GM12891 (cell line): Measurements from ENCODE around the gene AHNAK.
"Not testable (repeated sequence)": the region's sequence is repeated elsewhere in the genome, so short reads cannot be mapped to it uniquely, and the experiment has no call there.

Experiments
- DNase-seq: peaks from one replicate; pipeline ENCODE4 v3.0.0; 2011; ENCODE audit warnings: low spot score; ENCODE audit not compliant: insufficient read length
- FAIRE-seq: peaks from 2 replicates; lab custom pipeline; 2011; peaks lifted over from hg19 to GRCh38; lab: Jason Lieb, UNC
- PAX5 ChIP-seq: IDR thresholded peaks from 2 replicates; pipeline ENCODE4 v1.6.1; 2011; ENCODE audit warnings: low read length, moderate library complexity, mild to moderate bottlenecking; ENCODE audit not compliant: insufficient read depth, severe bottlenecking
- POLR2A ChIP-seq: IDR thresholded peaks from 2 replicates; pipeline ENCODE4 v1.6.1; 2011; ENCODE audit warnings: low read depth, low read length, control low read depth
- POLR2AphosphoS5 ChIP-seq: IDR thresholded peaks from 2 replicates; pipeline ENCODE4 v1.6.1; 2011; ENCODE audit warnings: low read depth, low read length, control low read depth
- POU2F2 ChIP-seq: IDR thresholded peaks from 2 replicates; pipeline ENCODE4 v1.6.1; 2011; ENCODE audit warnings: low read depth, mild to moderate bottlenecking, control low read depth, low read length, moderate library complexity
- SPI1 ChIP-seq: IDR thresholded peaks from 2 replicates; pipeline ENCODE4 v1.6.1; 2011; ENCODE audit warnings: low read depth, low read length, control low read depth
- TAF1 ChIP-seq: IDR thresholded peaks from 2 replicates; pipeline ENCODE4 v1.6.1; 2011; ENCODE audit warnings: low read depth, low read length, control low read depth

AHNAK gene

DNA sequence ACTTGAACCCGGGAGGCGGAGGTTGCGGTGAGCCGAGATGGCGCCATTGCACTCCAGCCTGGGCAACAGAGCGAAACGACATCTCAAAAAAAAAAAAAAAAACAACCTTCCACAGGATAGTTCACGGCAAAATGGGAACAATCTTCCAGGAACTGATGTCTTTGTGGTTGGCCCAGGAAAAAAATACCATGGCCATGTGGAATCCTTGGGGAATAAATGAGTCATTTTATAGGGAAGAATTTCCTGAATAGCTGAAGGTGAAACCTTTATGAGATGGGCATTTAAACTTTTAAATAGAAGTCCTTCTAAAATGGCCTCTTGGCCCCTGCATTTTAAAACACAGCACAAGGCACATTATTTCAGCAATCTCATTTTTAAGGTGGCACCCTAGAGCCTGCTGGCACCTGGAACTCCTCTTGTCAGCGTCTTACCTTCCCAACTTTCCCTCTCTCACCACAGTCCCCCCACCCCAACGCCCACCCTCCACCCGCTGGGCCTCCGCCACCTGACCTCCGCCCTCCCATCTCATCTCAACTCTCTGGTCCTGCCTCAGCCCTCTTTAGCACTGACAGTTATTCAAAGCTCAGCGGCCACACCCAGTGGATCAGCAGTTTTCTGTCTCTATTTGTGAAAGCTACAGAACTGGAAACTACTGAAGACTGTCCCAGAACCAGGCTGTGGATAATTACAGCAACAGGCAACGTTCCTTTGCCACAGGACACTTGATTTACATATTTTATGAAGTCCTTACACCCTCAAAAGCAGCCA lies 84.7 kb downstream of the AHNAK start:
- no peak for DNase-seq
- peak; percentile 56 for FAIRE-seq
- TF ChIP-seq POLR2AphosphoS5: no peak
- no peak for TF ChIP-seq POLR2A
- no peak for TF ChIP-seq POU2F2
- no peak for TF ChIP-seq PAX5
- no peak for TF ChIP-seq TAF1
- TF ChIP-seq SPI1: no peak

DNA sequence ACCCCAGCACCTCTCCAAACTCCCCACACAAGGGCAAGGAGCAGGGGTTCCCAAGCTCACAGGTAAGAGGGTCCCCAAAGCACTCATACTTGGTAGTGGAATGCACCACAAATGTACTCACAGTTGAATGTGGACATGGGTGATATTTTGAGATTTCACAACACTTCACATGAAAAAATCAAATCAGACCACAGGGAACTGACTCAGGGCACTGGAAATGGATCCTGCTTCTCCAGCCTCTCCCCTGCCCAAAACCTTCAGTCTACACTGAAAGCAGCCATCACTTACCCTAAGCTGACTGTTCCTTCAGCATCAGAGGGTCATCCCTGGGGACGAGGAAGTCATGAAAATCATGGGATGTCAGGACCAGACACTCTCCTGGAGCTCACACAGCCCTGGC lies 87.5 kb downstream of the AHNAK start:
- no peak for TF ChIP-seq TAF1
- TF ChIP-seq SPI1: no peak
- TF ChIP-seq POU2F2: no peak
- no peak for TF ChIP-seq PAX5
- no peak for TF ChIP-seq POLR2AphosphoS5
- TF ChIP-seq POLR2A: no peak
- DNase-seq (no peak), FAIRE-seq (no peak)

DNA sequence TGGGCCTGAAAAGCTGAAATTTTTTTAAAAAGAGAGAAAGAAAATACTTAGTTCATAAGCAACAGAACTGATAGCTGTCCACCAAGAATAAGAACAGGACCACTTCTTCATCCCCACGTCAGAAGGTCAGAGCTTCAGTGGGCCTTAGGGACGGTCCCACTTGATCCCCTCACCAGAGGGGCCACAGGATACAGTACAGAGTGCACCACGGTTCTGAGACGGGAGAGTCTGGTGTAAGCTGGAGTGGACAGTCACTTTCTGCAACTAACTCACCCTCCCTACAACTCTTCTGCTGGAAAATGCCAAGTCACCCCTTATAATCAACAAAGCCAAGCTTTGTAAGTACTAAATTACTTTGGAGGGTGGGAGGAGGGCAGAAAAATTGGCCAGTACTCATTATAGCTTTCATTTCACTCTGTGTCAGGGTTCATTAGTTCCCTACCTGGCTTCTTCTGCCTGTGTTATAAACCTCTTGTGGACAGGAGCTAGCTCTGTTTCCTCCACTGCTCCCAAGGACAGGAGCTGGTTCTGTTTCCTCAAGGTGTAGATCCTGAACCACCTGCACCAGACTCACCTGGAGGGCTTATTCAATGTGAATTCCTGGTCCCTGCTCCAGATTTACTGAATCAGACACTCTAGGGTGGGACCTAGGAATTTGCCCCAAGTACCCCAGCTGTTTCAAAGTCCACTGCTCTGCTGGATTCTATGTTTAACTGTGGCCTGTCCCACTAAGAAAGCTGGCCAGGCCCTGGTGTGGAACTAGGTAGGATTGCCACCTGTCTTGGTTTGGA lies 88.2 kb downstream of the AHNAK start:
- no peak for DNase-seq
- no peak for FAIRE-seq
- TF ChIP-seq PAX5 (no peak), POLR2A (no peak), TAF1 (no peak)

DNA sequence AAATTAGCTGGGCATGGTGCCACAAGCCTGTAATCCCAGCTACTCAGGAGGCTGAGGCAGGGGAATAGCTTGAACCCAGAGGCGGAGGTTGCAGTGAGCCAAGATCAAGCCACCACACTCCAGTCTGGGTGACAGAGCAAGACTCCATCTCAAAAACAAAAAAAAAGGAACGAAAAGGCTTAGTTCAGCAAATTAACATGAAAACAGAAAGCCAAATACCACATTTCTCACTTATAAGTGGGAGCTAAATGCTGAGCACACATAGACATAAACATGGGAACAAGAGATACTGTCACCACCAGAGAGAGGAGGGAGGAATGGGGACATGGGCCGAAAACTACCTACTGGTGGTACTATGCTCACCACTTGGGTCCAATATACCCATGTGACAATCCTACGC lies 89.1 kb downstream of the AHNAK start:
- no peak for TF ChIP-seq TAF1
- no peak for TF ChIP-seq SPI1
- no peak for TF ChIP-seq POLR2A
- no peak for FAIRE-seq
- no peak for DNase-seq

DNA sequence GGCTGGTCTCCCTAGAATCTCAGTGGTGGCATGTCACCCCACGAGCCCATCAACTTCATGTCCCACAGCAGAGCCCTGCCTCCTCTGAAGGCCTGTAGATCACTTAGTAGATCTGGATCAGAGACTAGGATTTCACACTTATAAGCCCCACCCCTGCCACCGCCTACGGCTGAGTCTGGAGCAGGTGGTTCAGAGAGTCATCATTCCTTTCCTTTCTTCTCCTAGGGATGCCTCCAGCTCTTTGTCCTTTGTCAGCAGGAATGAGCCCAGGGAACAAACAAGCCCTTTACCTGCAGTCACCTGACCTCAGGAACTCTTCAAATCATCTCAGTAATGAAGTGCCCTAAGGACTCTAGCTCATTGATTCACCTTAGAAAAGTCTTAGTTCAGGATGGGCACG lies 90.0 kb downstream of the AHNAK start:
- no peak for DNase-seq
- TF ChIP-seq POLR2A: no peak
- no peak for TF ChIP-seq POLR2AphosphoS5
- no peak for TF ChIP-seq SPI1
- TF ChIP-seq TAF1: no peak
- TF ChIP-seq POU2F2: no peak
- no peak for TF ChIP-seq PAX5

DNA sequence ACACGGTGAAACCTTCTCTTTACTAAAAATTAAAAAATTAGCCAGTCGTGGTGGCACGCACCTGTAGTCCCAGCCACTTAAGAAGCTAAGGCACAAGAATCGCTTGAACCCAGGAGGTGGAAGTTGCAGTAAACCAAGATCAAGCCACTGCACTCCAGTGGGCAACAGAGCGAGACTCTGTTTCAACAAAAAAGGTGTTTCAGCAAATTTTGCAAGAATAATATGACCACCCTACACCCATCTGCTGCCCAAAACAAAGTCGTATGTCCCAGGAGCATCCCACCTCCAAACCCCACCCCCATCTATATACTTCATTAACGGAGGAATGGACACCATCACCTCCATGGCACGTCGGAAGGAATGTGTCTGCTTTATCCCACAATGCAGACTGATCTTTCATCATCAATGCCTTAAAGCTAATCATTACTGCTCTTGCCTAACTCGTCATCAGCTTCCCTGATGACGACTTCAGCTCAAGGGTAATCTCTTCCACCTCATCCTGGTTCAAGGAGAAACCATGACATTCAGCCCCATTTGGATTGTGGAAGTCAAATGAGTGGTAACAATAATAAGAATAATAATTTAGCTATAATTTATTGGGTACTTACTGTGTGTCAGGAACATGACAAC lies 93.7 kb downstream of the AHNAK start:
- DNase-seq: no peak
- TF ChIP-seq POLR2A: no peak
- TF ChIP-seq POLR2AphosphoS5: no peak
- TF ChIP-seq SPI1: no peak
- no peak for TF ChIP-seq TAF1
- TF ChIP-seq POU2F2: no peak
- no peak for TF ChIP-seq PAX5
- FAIRE-seq: no peak

More for the DNA sequence above, 90.0 kb downstream of the AHNAK start:
- FAIRE-seq: no peak

DNA sequence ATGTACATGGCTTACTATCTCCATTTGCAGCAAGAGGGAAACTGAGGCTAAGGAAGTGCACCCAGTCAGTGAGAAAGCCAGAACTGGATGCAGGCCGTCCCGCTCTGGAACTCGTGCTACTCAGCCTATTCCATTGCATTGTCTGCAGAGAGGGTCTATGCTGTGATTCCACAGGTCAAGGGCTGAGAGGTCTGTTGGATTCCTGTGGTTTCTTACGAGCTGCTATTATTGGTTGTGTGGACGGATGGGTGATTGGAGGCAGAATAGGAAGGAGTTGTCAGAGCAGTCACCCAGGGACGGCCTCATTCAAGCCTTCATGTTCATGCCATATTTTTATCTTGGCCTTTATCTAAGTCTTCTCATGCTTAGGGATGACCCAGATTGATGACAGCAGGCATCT lies 94.3 kb downstream of the AHNAK start:
- DNase-seq: no peak
- no peak for FAIRE-seq
- no peak for TF ChIP-seq POU2F2
- no peak for TF ChIP-seq PAX5
- no peak for TF ChIP-seq SPI1
- no peak for TF ChIP-seq POLR2A

DNA sequence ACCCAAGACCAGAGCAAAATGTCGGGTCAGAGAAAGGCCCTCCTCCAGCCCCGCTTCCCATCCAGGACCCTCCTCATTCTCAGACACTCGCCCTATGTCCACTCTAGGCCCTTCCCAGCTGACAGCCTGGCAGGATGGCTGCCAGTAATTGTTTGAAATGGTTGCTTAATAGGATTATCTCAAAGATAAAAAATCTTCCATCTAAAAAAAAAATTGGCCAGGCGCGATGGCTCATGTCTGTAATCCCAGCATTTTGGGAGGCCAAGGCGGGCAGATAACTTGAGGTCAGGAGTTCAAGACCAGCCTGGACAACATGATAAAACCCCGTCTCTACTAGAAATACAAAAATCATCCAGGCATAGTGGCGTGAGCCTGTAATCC lies 95.4 kb downstream of the AHNAK start:
- DNase-seq: no peak
- no peak for FAIRE-seq
- TF ChIP-seq TAF1: no peak
- no peak for TF ChIP-seq POLR2AphosphoS5

DNA sequence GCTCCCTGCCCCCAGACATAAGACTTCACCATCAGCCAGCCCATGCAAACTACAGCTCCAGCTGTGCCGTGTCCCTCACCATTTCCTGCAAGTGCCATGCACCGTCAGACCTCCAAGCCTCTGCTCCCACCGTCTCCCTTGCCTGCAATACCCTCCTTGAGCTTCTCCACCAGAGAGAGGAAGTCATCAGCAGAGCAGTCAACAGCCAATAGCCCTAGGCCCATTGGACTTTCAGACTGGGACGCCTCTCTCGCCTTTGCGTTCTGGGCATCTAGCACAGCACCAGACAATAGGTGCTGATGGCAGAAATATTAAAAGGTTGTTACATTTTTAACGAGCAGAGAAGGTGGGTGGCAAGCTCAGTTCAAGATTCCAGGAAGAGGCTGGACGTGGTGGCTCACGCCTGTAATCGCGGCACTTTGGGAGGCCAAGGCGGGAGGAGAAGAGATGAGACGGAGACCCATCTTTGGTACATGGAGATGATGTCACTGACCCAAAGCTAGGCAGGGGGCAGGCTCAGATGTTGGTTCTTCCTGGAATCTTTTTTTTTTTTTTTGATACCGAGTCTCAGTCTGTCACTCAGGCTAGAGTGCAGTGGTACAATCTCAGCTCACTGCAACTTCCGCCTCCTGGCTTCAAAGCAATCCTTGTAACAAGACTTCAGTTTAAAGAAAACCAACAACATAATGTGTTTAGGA lies 95.9 kb downstream of the AHNAK start:
- DNase-seq: no peak
- TF ChIP-seq PAX5: no peak
- TF ChIP-seq SPI1: no peak
- TF ChIP-seq POU2F2: no peak
- TF ChIP-seq POLR2A: no peak
- no peak for TF ChIP-seq TAF1
- TF ChIP-seq POLR2AphosphoS5: no peak
- FAIRE-seq: no peak

DNA sequence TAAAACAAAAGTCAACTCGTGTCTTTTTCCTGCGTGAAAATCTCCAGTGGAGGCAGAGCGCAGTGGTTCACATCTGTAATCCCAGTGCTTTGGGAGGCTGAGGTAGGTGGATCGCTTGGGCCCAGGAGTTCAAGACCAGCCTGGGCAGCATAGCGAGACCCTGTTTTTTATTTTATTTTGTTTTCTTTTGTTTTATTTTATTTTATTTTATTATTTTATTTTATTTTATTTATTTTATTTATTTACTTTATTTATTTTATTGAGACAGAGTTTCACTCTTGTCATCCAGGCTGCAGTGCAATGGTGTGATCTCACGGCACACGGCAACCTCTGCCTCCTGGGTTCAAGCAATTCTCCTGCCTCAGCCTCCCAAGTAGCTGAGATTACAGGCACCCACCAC lies 96.7 kb downstream of the AHNAK start:
- not testable (repeated sequence) for FAIRE-seq

More for the DNA sequence above, 96.7 kb downstream of the AHNAK start:
- DNase-seq: not testable (repeated sequence)
